ENCODE data around the gene BARX2. TPM values are rescaled to one million over a fixed set of nuclear protein-coding genes. Genes with fewer than 3 reads are reported as not detected.

BARX2 gene
- total RNA-seq, 4 donors from 2014 or later = 2.1 TPM; not detected in 3

GRCh38 chr11:129408865-129409444 is 33.3 kb downstream of the BARX2 start:
- Histone ChIP-seq H3K4me3 (no peak overlapping the region), H3K9me3 (no peaks in the 10 kb centered on the region), H3K4me1 (no peaks in the 10 kb centered on the region), H3K27ac (no peak overlapping the region), H3K27me3 (no peaks in the 10 kb centered on the region), H3K36me3 (no peaks in the 10 kb centered on the region)
- 62 to 66% methylated on average over 4 to 5 of the region's 5 CpGs for WGBS, 2 donors (ENCODE audit: low coverage in 1 of 2)
- TF ChIP-seq POLR2A (IDR thresholded peaks at IDR 0.05) (no peak), CTCF (IDR thresholded peaks at IDR 0.05) (no peak), POLR2AphosphoS5 (IDR thresholded peaks at IDR 0.05) (no peak), EP300 (IDR thresholded peaks at IDR 0.05) (no peak)
- no peak for ATAC-seq

GRCh38 chr11:129410395-129410960 is 34.8 kb downstream of the BARX2 start:
- Histone ChIP-seq H3K36me3 (no peaks in the 10 kb centered on the region), H3K4me3 (no peak overlapping the region), H3K27me3 (no peaks in the 10 kb centered on the region), H3K9me3 (no peaks in the 10 kb centered on the region), H3K4me1 (no peaks in the 10 kb centered on the region), H3K27ac (no peak overlapping the region)
- no peak for ATAC-seq
- TF ChIP-seq CTCF (IDR thresholded peaks at IDR 0.05) = no peak
- TF ChIP-seq POLR2AphosphoS5 (IDR thresholded peaks at IDR 0.05) = no peak
- no peak for TF ChIP-seq POLR2A (IDR thresholded peaks at IDR 0.05)
- no peak for TF ChIP-seq EP300 (IDR thresholded peaks at IDR 0.05)
- WGBS, 2 donors (ENCODE audit: low coverage in 1 of 2) = 50 to 61% methylated on average over 1 to 2 of the region's 3 CpGs

- TF ChIP-seq EP300 (IDR thresholded peaks at IDR 0.05) = no peak
- no peak for TF ChIP-seq CTCF (IDR thresholded peaks at IDR 0.05)
- TF ChIP-seq POLR2AphosphoS5 (IDR thresholded peaks at IDR 0.05) = no peak
- TF ChIP-seq POLR2A (IDR thresholded peaks at IDR 0.05) = no peak
- no peak overlapping the region for H3K4me3 ChIP-seq
- H3K36me3 ChIP-seq = no peaks in the 10 kb centered on the region
- 38 to 59% methylated on average over 3 of the region's 4 CpGs for WGBS, 2 donors (ENCODE audit: low coverage in 1 of 2)
- no peaks in the 10 kb centered on the region for H3K27me3 ChIP-seq
- ATAC-seq = no peak
- no peaks in the 10 kb centered on the region for H3K9me3 ChIP-seq
- no peaks in the 10 kb centered on the region for H3K4me1 ChIP-seq
- no peak overlapping the region for H3K27ac ChIP-seq
These were observed 36.8 kb downstream of the BARX2 start for GRCh38 chr11:129412494-129412893.

DNA sequence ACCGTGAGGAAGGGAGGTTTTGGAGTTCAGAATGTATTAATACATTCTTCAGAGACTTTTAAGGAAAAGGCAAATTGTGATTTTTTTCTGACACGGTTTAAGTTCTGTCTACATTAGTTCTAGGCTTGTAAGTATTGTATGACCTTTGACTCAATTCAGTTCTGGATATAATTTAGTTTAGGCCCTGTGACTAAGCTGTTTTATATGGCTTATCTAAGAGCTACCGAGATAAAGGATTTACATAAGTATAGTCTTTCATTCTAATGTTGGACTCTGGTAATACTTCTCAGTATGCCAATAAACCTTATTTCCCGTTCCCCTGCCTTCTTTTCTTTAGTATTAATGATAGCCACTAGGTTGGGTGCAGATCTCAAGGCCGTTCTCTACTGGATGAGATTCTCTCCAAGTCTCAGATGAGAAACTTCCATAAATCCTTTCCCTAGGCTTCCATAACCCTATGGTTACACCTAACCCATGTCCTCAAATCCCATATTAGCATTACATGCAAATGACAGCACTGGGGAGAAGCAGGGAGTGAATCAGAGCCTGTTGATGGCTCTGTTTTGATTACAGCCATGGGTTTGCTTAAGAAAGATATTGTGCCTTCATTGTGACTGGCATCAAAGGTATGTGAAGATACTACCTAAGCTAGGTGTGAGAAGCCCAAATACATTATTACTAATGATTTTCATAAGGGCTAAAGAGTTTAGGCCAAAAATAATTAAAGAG is 38.7 kb downstream of the BARX2 start:
- Histone ChIP-seq H3K4me3 (no peak overlapping the region), H3K4me1 (no peaks in the 10 kb centered on the region), H3K27ac (no peak overlapping the region), H3K9me3 (no peaks in the 10 kb centered on the region), H3K27me3 (no peaks in the 10 kb centered on the region), H3K36me3 (no peaks in the 10 kb centered on the region)
- ATAC-seq = no peak
- no peak for TF ChIP-seq EP300 (IDR thresholded peaks at IDR 0.05)
- no peak for TF ChIP-seq POLR2A (IDR thresholded peaks at IDR 0.05)
- no peak for TF ChIP-seq POLR2AphosphoS5 (IDR thresholded peaks at IDR 0.05)
- TF ChIP-seq CTCF (IDR thresholded peaks at IDR 0.05) = no peak
- WGBS, 2 donors (ENCODE audit: low coverage in 1 of 2) = 72 to 82% methylated on average over 4 to 5 of the region's 5 CpGs
